OCI-LY7 (cell line): Measurements from ENCODE around the gene ZSCAN9. TPM values are rescaled to one million over a fixed set of nuclear protein-coding genes. Genes with fewer than 3 reads are reported as not detected.
A peak's percentile ranks its signal among the peaks of the same experiment; 100 is the strongest.

ENCODE experiments used
- BruUV-seq: library from RNA; stranded (reverse); fragments of 400-500 nt; replicated peaks from 2 replicates; lab custom pipeline; 2021; lab: Mats Ljungman, UMichigan
- CTCF ChIA-PET: fragments of 300-600 bp; sonication (Branson Sonifier 250); formaldehyde crosslinking; loops from one replicate; lab custom pipeline; 2022; ENCODE audit warnings: antibody characterized with exemption; ENCODE audit not compliant: unreplicated experiment; lab: Charles Lee
- POLR2A ChIA-PET: fragments of 300-600 bp; sonication (Branson Sonifier 250); formaldehyde crosslinking; loops from one replicate; lab custom pipeline; 2022; ENCODE audit warnings: antibody characterized with exemption; lab: Charles Lee
- DNase-seq: peaks from one replicate; pipeline ENCODE4 v3.0.0-alpha.2; 2015; ENCODE audit warnings: low spot score
- H2AFZ ChIP-seq: fragments of 200-600 bp; sonication (generic), shearing (Covaris generic); 2 replicates; pipeline ENCODE4 v1.6.1; 2014; ENCODE audit warnings: mild to moderate bottlenecking, antibody characterized with exemption, low read length, moderate library complexity
- H3K27ac ChIP-seq: fragments of 200-600 bp; sonication (generic); 2 replicates; pipeline ENCODE4 v1.5.1; 2014; ENCODE audit warnings: mixed run types, low read depth, mild to moderate bottlenecking, moderate library complexity, low read length, inconsistent platforms; ENCODE audit not compliant: poor library complexity, severe bottlenecking
- H3K36me3 ChIP-seq: fragments of 200-600 bp; sonication (generic); 2 replicates; pipeline ENCODE4 v1.6.1; 2014; ENCODE audit warnings: mild to moderate bottlenecking, antibody characterized with exemption, low read length, moderate library complexity, mixed read lengths; ENCODE audit not compliant: insufficient read depth
- H3K4me1 ChIP-seq: fragments of 200-600 bp; sonication (generic); 2 replicates; pipeline ENCODE4 v1.5.1; 2014; ENCODE audit warnings: mild to moderate bottlenecking, low read length; ENCODE audit not compliant: insufficient read depth, poor library complexity, severe bottlenecking
- H3K4me2 ChIP-seq: fragments of 200-600 bp; sonication (generic); 2 replicates; pipeline ENCODE4 v1.6.1; 2014; ENCODE audit warnings: mild to moderate bottlenecking, low read length
- H3K4me3 ChIP-seq: fragments of 200-600 bp; sonication (generic); 2 replicates; pipeline ENCODE4 v1.5.1; 2014; ENCODE audit warnings: mild to moderate bottlenecking, low read depth, low read length; ENCODE audit not compliant: poor library complexity, severe bottlenecking
- H3K79me2 ChIP-seq: fragments of 200-600 bp; sonication (generic); 2 replicates; pipeline ENCODE4 v1.6.1; 2016; ENCODE audit warnings: low read depth, mild to moderate bottlenecking, low read length, moderate library complexity, mixed read lengths; ENCODE audit not compliant: insufficient read depth
- H3K9me2 ChIP-seq: fragments of 200-600 bp; sonication (generic); 2 replicates; pipeline ENCODE4 v1.6.1; 2016; ENCODE audit warnings: mild to moderate bottlenecking, low read length, mixed read lengths; ENCODE audit not compliant: insufficient read depth
- H3K9me3 ChIP-seq: fragments of 200-600 bp; sonication (generic); 2 replicates; pipeline ENCODE4 v1.6.1; 2014; ENCODE audit warnings: mild to moderate bottlenecking, mixed run types, low read length, mixed read lengths
- H4K20me1 ChIP-seq: fragments of 200-600 bp; sonication (generic); 2 replicates; pipeline ENCODE4 v1.6.1; 2014; ENCODE audit warnings: mild to moderate bottlenecking, antibody characterized with exemption, low read length, moderate library complexity, mixed read lengths; ENCODE audit not compliant: insufficient read depth
- EZH2phosphoT487 ChIP-seq: fragments of 200-600 bp; sonication (generic); IDR thresholded peaks from 2 replicates; pipeline ENCODE4 v1.6.1; 2018; ENCODE audit warnings: low read depth, borderline replicate concordance, mild to moderate bottlenecking, mixed run types, antibody characterized with exemption, low read length, moderate library complexity, mixed read lengths
- intact Hi-C: fragments of 100-400 bp; cut with micrococcal nuclease; formaldehyde crosslinking; loops from one replicate; pipeline ENCODE4 v1.10.0; 2022; ENCODE audit not compliant: unreplicated experiment
- total RNA-seq, 2 experiments: library from RNA; depleted of rRNA in 1 of 2; stranded (reverse); fragments of >200 nt in 1 of 2; shearing (Covaris generic) in 1 of 2; gene quantifications; 2 replicates each; pipeline ENCODE4 v1.2.3, GENCODE V29; 2014 to 2022
- TF ChIP-seq, protein P1 (sequence below): fragments of 200-600 bp; sonication (generic); conservative IDR thresholded peaks from 2 replicates; pipeline ENCODE4 v1.5.1; 2014; ENCODE audit warnings: mild to moderate bottlenecking, antibody characterized with exemption, low read length, moderate library complexity, mixed read lengths

ZSCAN9 gene
- total RNA-seq, 2 experiments from 2014 or later, result 3.1 to 9.0 TPM

DNA sequence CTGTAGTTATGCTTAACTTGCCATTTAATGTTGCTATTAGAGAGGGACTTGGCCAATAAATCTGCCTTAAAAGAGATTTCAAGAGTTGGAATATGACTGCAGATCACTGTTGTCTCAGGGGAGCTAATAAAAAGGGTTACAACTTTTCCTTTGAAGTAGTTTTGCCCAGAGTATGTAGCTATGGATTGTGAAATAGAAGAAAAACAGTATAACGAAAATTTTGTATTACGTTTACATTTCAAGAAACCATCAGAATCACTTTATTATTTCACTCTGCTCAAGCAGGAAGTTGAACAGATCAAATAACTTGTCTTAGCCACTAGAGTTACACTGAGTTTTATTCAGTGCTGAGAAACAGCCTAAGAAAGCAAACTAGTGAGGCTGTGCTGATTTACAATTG is 38.8 kb downstream of the ZSCAN9 start:
- TF ChIP-seq EZH2phosphoT487, result no peak
- TF ChIP-seq, protein P1, sequence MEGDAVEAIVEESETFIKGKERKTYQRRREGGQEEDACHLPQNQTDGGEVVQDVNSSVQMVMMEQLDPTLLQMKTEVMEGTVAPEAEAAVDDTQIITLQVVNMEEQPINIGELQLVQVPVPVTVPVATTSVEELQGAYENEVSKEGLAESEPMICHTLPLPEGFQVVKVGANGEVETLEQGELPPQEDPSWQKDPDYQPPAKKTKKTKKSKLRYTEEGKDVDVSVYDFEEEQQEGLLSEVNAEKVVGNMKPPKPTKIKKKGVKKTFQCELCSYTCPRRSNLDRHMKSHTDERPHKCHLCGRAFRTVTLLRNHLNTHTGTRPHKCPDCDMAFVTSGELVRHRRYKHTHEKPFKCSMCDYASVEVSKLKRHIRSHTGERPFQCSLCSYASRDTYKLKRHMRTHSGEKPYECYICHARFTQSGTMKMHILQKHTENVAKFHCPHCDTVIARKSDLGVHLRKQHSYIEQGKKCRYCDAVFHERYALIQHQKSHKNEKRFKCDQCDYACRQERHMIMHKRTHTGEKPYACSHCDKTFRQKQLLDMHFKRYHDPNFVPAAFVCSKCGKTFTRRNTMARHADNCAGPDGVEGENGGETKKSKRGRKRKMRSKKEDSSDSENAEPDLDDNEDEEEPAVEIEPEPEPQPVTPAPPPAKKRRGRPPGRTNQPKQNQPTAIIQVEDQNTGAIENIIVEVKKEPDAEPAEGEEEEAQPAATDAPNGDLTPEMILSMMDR, result no peak
- H4K20me1 ChIP-seq, result no peaks in the 10 kb centered on the region
- no peak overlapping the region for H3K4me2 ChIP-seq
- no peaks in the 10 kb centered on the region for H3K79me2 ChIP-seq
- H3K27ac ChIP-seq, result no peak overlapping the region
- POLR2A ChIA-PET, result interaction anchor here (1.0 kb wide), 1 partner anchor 12 kb away, joined by 3 read pairs; the partner anchor contains the start of gene ZKSCAN4
- BruUV-seq, result no TSS peak
- intact Hi-C loops, result no loop called here
- peaks cover 16% of the 10 kb centered on the region for H3K4me1 ChIP-seq
- no peaks in the 10 kb centered on the region for H3K36me3 ChIP-seq
- no peaks in the 10 kb centered on the region for H3K9me2 ChIP-seq
- no peak overlapping the region for H3K4me3 ChIP-seq
- no peaks in the 10 kb centered on the region for H3K9me3 ChIP-seq
- no peak for DNase-seq
- CTCF ChIA-PET, result interaction anchor here (0.6 kb wide), 1 partner anchor 16 kb away, joined by 3 read pairs; no protein-coding TSS in a partner anchor
- H2AFZ ChIP-seq, result no peak overlapping the region; the same call in 1 of the 2 replicates

DNA sequence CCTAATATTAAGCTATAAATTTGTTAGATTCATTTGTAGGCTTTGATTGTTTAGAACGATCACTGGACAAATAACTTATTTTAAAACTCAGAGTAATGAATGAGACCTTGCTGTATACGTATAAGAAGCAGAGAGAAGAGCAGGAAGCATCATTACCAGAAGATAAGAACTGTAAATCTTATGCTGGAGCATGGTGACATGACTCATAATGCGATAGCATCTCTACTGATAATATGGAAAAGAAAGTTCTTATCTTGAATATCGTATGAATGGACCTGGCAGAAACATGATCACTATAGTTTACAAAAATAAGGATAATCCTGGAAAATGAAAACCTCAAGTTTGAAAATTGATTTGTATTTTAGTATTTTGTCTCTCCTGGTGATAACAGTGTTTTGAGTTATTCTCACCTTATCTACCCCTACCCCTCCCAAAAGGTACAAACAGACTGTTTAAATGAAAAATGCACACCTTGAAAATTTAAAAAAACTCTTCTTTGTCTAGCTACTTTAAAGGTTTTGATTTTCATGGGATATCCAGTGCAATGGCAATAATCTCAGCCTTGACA is 39.8 kb downstream of the ZSCAN9 start:
- intact Hi-C loops, result no loop called here
- TF ChIP-seq EZH2phosphoT487, result no peak
- TF ChIP-seq, protein P1, result no peak
- ChIA-PET POLR2A (interaction anchor here (1.0 kb wide), 1 partner anchor 13 kb away, joined by 3 read pairs; the partner anchor contains the start of gene ZKSCAN4), CTCF (no interaction called here)
- no peaks in the 10 kb centered on the region for H3K36me3 ChIP-seq
- no peaks in the 10 kb centered on the region for H3K79me2 ChIP-seq
- H3K9me3 ChIP-seq, result no peaks in the 10 kb centered on the region
- no peaks in the 10 kb centered on the region for H3K9me2 ChIP-seq
- H4K20me1 ChIP-seq, result no peaks in the 10 kb centered on the region
- no peak overlapping the region for H3K4me3 ChIP-seq
- BruUV-seq, result no TSS peak
- H3K4me2 ChIP-seq, result no peak overlapping the region
- peaks cover 16% of the 10 kb centered on the region for H3K4me1 ChIP-seq
- no peak overlapping the region for H3K27ac ChIP-seq
- no peak for DNase-seq
- no peak overlapping the region for H2AFZ ChIP-seq

DNA sequence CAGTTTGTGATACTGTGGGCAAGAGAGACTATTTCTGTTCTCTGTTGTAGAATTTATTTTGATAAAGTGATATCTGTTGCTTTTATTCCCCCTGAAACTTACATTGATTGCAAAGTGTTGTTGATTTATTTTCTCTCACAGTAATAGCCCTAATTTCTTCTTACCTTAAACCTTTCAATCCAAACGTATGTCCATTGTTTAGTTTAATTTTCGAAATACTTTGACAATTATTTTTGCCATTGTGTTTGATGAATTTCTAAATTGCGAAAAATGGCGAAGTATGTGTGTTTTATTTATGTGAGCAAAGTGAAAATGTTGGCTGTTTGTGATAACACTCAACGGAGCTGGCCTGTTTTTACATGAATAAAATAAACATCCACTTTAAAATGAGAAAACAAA is 41.5 kb downstream of the ZSCAN9 start:
- Histone ChIP-seq H3K4me3 (peak overlapping the region; percentile 76), H4K20me1 (no peaks in the 10 kb centered on the region), H3K36me3 (no peaks in the 10 kb centered on the region), H3K4me2 (peak overlapping the region; percentile 88), H3K79me2 (no peaks in the 10 kb centered on the region), H3K4me1 (peaks cover 16% of the 10 kb centered on the region), H3K9me3 (no peaks in the 10 kb centered on the region), H3K27ac (no peak overlapping the region), H2AFZ (peak overlapping the region; percentile 97; the same call in 1 of the 2 replicates), H3K9me2 (no peaks in the 10 kb centered on the region)
- POLR2A ChIA-PET, result interaction anchor here (0.6 to 2.4 kb wide), 9 partner anchors 13 to 187 kb away, joined by 3 to 24 read pairs (median 3); partner anchors contain the start of genes PGBD1, ZKSCAN4 and ZSCAN12
- intact Hi-C loops, result loop anchor here (2.0 kb wide), 1 partner anchor 14 kb away; the partner anchor contains the start of gene ZKSCAN4
- no TSS peak for BruUV-seq
- CTCF ChIA-PET, result interaction anchor here (0.6 kb wide), 1 partner anchor 125 kb away, joined by 3 read pairs; the partner anchor contains the start of gene ZKSCAN8
- no peak for DNase-seq
- TF ChIP-seq, protein P1, result no peak
- no peak for TF ChIP-seq EZH2phosphoT487
